GDM1 (cell line): Measurements from ENCODE around the gene CYP11A1.

ENCODE experiments used
- DNase-seq: peaks from one replicate; lab custom pipeline; 2025; lab: John Stamatoyannopoulos, UW

CYP11A1 gene

DNA sequence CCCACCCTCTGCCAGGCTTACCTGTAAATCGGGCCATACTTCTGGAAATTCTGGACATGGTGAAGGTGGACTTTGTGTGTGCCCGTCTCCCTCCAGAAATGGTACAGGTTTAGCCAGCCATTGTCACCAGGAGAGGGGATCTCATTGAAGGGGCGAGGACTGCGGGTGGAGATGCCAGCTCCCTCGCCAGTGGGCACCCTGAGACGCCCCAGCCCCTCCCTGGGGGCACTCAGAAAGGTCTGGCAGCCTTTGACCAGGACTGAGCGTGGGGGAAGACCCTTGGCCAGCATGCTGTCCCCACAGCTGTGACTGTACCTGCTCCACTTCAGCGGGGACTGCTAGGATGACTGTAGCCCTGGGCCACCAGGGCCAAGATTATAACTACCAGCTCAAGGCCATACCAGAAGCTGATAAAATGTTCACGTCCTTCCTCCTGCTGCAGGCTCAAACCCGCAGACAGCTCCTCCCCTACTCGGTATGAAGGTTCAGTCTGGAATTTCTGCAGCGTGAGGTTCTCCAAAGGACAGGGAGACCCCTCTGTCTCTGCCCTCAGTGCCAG, at the start of gene CYP11A1:
CYP11A1 (minus strand) TSS at position 351 of the 559 bp plus-strand sequence; CDS start at position 290, 61 bp downstream.
- no peak for DNase-seq

DNA sequence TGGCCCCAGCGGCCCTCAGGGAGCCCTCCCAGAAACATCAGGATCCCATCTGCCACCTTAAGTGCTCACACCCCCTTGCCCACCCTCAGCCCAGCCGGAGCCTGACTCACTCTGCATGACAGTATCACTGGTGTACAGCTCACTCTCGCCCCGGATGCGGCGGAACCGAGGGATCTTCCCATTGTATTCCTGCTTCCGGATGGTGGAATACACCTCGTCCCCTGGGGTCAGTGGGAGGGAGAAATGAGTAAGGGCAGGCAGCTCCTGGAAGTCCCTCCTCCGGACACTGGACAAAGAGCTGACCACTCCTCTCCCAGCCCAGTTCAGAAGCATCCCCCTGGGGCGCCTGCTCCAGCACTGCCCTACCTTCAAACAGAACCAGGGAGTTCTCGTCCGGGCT, 49.8 kb upstream of the CYP11A1 start:
- DNase-seq = no peak

DNA sequence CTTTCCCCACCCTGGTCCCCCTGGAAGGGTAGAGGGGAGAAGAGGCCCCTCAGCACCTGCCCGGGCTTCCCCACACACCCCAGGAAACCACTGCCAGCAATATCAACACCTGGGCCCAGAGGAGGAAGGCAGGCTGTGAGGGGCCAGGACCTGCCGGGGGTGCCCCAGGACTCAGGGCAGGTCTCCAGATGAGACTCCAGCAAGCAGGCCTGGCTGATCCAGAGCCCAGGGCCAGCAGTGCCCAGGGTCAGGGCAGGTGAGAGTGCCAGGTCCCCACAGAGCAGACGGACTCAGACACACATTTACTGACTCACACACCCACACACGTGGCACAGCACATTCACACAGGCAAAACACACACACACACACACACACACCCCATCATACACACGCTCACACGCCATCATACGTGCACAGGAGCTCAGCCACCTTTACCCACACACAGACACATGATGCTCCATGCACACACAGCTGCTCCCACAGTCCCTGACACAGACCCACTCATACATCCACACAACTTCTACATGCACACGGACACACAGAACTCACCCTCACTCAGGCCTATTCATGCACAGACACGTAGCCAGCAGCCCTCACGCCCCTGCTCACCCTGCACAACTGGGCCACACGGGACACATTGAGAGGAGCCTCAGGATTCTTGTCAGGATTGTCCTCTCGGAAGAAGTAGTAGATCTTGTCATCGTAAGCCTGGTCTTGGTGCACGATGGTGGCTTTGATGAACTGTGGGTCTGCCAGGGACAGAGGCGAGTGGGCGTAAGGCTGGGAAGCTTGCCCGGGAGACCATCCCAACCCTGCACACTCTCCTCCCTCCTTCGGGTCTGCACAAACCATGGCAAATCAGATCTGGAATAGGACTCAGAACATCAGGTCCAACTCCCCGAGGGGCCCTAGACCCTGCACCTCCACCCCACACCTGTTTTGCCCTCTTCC, 48.8 kb upstream of the CYP11A1 start:
- no peak for DNase-seq

DNA sequence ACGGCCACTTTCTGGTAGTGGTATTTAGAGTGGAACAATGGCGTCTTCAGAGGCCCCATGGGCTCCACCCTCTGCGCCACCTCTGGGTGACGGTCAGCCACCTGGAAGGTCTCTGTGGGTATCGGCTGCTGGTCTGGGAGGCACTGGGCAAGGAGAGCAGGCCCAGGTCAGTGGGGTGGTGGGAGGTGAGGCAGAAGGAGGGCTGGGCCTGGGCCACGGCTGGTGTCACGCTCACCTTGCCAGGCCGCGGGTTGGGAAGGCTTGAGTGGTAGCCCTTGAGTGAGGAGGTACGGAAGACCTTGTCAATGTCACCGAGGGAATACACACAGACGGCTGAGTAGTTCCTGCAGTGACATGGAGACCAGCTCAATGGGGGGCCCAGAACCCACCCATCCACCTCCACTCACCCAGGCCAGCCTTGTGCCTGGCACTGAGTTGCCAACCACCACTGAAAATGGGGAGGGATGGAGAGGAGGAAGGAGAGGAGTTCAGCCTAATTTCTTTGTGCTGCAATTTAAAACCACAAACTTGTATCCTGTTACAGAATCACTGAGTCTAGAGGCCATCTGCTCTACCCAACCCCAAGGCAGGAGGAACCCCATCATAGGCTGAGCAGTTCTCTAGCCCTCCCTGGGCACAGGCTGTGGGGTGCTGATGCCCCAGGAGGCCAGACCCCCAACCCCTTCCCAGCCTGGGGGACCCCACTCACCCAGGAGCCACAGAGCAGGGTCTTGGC, 47.3 kb upstream of the CYP11A1 start:
- DNase-seq = no peak

DNA sequence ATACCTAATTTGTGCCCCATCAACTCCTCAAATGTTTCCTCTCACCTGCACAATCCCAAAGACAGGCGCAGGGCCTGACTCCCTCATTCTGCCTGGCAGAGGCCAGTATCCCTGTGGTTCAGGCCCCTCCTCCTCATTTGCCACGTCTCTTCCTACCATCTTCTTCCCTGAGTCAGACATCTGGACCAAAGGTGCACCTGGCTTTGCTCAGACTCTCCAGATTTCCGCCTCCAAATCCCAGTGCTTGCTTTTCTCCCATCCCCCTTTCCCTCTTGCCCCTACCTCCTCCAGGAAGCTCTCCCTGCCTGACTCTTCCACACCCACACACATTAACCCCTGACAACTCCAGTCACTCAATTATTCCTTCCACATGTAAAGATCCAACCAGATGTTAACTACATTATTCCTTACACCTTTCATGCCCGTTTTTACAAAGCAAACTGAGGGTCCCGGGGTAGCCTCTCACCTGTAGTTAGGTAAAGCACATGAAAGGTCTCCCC, 46.7 kb upstream of the CYP11A1 start:
- DNase-seq = no peak

DNA sequence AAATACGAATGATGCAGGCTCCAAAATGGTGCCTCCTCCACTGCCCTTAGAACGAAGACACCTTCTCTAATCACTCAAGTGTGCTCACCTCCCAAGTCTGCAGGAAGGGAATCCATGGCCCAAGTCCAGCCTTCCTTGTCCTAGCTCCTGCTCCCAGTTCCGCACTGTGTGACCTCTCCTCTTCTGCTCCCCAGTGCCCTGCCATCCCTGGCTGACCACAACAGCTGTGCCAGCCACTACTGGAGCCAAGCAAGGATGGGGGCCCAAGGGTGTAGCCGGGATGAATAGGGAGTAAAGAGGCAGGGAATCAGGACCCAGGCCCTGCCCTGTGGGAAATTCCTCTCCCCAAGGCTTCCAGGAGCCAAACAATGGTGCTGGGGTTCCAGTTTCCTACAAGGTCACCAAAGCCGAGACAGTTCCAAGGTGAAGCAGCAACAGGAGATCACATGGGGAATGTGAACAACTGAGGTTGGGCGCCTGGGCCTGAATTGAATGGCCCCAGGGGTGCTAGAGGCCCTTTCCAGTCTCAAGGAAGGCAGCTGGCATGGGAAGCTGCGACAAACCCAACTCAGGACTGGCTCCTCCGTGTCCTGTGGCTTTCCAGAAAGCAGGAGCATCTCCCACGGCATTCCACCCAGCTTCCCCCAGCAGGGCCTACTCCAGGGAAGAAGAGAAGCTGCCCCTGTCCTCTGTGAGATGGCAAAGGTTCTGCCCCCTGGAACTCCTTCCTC, 46.1 kb upstream of the CYP11A1 start:
- no peak for DNase-seq

DNA sequence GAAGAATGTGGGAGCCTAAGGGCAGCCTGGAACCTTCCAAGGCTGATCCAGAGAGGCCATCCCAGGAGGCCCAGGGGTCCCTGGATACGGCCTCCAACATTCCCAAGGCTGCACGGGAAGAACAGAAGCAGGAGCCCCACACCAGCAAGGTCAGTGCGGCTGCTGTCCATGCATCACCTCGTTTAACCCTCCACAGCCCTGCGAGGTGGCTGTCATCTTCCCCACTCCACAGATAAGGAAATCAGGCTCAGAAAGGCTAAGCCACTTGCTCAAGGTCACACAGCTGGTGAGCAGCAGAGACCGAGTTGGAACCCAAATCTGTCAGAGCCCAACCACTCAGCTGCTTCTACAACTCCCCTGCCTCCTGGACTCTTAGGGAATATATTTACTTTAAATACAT, 44.7 kb upstream of the CYP11A1 start:
- DNase-seq = no peak

DNA sequence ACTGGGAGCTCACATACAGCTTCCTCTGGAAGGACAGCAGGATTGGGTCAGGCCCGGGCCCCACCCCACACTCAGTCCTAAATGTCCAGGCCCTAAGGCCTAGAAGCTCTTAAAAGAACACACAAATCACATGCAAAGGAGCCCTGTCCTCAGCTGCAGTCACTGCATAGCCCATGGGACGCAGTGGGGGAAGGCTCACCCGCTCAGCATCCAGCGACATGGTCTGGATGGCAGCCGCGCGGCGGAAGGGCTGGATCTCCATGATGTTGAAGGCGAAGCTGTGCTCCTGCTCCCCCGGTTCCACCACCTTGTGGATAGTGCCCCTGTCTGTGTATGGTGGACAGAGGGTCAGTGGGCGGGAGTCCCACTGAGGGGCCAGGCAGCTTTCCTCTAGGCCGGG, 44.2 kb upstream of the CYP11A1 start:
- DNase-seq = no peak

DNA sequence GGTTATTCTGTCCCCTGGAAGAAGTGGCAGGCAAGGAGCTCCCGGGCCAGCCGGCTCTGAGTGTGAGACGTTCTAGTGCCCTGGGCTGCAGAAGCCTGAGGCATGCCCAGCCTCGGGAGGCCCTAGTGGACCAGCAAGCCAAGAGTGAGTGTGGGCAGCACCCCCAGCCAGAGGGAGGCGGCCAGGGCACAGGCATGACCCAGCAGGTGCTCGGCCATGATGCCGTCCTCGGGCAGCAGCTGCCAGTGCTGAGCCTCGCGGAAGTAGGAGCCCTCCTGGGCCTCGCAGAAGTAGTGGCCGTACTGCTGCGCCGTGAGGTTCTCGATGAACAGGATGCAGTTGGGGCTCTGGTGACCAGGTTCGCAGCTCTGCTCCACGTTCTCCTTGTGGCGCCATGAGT, 43.1 kb upstream of the CYP11A1 start:
- DNase-seq = no peak

DNA sequence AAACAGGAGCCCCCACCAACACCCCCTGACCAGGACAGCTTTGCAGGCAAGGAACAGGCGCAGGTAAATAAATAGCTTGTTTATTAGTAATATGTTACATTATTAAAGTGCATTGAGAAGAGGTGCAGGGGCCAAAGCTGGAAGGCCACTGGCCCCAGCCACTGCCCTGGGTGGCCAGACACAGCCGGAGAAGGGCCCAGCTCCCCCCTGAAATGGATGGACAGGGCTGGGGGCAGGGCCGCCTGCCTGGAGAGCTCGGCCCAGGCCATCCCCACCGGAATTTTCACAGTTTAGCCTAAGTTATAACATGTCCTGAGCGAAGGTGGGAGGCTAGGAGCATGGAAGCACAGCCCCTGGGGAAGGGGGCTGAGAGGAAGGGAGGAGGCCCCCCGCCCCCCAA, 41.8 kb upstream of the CYP11A1 start:
- DNase-seq = no peak

DNA sequence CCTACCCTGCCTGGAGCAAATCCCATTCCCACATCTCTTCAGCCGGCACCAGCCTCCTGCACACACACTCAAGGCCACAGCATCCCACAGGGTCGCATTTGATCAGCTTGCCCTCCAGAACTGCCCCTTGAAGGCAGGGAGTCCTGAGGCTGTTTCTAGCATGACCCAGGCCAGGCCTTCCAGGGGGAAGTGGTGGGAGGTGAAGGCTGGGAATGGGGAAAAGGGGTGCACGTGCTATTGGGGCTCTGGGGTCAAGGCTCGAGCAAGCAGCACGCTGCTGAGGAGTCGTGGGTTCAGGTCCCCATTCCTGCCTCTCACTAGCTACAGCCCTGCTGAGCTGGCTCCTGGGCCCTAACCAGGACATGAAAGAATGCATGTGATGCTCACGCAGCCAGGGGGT, 41.4 kb upstream of the CYP11A1 start:
- DNase-seq = no peak

DNA sequence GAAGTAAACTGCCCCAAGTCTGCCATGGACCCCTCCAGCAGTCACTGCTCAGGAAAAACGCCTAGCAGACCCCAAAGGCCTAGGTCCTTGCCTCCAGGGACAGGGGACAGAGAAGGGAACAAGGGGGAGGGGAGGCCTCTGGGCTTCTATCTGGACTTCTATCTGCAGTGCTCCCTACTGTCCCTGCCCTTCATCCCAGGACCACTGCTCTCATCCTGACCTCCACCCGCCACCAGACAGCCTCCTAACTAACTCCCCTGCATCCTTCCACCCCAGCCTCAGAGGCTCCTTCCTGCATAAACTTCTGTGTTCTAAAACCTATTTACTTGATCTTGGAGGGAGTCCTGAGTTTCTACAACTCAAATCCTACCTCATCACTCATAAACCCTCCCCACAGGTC, 40.9 kb upstream of the CYP11A1 start:
- no peak for DNase-seq

DNA sequence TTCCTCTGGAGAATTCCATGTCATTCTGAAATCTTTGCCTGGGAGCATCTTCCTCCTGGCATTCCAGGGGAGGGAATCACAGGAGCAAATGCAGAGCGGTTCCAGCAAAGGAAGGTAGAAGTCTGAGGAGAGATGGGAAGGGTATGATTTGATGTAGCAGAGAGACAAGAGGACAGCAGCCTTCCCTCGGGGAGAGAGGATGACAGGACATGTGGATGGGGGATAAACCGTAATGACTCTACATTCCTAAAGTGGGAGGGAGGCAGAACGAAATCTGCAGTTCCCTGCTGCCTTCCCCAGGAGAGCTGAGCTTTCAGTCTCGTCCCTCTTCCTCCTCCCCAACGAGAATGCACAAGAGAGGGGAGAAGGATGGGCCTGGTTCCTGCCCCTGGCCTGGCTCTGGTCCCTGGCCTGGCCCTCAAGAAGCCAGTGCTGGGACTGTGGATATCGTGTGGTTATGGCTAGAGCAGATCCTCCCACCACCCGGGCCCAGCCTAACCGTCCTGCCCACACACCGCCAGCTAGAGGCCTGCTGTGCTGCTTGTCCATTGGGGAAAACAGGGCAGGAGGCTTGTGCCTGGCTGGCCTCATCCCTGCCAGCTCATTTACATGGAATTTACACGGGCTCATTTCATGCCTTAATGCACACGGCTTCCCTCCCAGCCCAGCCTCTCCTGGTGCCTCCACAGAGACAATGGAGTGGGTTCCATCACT, 39.7 kb upstream of the CYP11A1 start:
- DNase-seq = no peak

DNA sequence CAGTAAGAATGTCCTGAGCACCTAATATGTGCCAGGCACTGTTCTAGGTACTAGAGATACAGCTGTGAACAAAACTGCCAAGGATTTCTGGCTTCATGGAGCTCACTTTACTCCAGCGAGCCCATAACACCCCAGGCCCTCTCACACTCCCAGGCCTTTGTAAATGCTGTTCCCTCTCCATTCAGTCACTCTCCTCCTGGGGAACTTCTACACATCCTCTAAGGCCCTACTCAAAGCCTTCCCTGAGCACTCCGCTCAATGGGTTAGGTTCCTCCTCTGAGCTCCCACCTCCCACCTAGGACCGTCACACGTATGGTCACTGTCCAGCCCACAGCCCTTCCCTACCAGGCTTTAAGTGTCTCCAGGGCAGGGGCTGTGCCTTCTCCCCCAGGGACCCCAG, 39.1 kb upstream of the CYP11A1 start:
- DNase-seq = no peak

DNA sequence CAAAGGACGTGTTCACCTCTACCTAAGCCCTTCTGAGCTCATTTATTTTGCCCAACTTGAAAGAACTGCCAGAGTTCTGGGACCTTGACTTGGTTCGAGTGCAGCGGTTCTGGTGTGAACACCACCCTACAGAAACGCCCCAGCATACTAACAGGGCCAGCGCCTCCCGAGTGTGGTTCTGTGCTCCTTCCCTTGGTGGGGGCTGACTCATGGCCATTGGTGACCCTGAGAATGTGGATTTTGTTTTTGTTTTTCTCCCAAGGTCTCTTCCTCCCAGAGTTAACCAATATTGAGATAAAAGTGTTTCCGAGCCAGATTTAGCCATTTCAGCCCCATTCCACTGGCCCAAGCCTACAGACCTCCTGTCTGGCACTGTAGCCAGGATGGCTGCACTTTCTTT, 38.4 kb upstream of the CYP11A1 start:
- DNase-seq = no peak

DNA sequence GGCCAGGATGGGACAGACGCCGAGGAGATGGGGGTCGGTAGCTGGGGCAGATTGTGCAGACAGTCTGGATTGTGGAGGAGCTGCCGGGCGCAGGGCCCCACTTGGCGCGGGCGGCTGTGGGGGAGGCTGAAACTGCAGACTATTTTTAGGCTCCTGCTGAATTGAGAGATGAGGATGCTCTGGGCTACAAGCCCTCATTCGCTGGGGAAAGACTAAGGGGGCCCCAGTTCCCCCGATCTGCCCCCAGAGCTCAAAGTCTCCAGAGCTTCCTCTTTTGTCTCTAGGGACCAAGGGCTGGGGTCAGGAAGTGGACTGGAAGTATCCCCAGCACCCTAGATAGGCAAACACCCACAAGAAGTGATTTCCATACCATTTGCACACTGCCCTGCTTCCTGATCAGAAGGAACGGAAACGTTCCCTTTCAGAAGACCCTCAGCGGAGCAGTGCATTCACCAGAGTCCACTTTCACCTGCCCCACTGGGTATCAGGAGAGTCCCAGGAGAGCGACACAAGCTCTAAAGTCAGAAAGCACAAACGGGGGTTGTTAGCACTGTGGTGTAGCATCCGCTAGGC, 36.6 kb upstream of the CYP11A1 start:
- peak; percentile 45 for DNase-seq

DNA sequence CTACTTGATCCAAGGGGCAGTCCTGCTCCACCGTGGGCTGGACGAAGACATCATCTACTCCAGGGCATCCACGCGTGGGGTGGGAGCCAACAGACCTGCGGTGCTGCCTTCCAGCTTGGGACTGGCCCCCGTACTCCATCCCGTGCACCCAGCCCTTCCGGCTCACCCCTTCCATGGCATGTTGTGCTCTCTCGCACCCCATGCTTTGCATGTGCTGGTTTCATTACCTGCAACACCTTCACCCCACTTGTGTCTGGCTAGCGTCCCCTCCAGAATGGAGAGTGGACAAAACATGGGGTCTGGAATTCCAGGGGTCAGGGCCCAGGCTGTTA, 36.1 kb upstream of the CYP11A1 start:
- DNase-seq = no peak

DNA sequence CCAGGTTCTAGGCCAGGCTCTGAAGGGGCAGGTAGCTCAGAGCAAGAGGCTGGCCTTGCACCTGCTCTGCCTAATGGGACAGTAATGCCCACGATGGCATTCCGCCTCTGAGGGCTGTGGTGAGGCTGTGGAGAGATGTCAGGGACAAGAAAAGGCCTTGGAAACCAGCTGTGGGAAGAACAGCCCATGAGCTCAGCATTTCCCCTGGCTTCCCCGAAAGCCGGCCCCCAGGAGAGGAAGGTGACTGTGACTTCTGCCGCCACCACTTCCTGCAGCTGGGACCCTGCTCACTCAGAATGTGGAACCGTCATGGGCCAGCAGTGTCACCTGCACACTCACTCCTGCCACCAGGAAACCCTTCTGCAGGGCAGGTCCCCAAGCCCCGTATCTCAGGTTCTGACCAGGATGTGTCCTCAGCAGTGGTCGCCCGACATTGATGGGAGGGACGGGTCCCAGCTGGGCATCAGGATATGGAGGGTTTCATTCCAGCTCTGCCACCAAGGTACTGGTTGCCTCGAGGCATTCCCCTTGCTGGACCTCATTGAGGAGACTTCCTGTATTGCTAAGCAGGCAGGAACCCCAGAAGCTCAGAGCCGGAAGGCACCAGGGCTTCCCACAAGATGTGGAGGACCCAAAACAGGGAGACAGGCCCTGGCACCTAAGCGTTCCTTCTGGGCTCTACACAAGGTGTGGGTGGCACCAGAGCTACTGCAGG, 35.6 kb upstream of the CYP11A1 start:
- DNase-seq = peak; percentile 77

DNA sequence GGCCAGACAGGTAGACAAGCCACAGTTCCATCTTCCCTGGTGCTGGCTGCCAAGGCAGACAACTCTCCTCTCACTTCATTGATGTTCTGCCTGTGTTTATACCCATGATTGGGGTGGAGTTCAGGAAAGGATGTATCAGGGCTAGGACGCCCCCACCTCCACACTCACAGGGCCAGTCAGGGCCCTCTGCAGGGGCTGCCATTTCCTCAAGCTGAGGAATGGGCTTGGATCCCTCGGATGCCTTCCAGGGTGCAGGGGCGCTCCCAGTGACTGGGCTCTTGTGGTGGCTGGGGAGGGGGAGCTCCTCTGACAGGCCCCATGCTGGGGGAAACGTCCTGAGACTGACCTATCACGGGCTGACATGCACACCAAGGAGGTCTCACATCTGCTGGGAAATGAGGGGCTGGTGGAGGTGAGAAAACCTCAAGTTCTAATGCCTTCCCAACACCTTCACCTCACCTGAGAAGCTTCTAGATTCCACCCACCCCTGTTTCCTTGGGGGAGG, 34.9 kb upstream of the CYP11A1 start:
- no peak for DNase-seq
